Measurements from ENCODE around the gene GTF3A.

- no peak for TF ChIP-seq GATA2 (IDR thresholded peaks at IDR 0.05; ENCODE audit: low read depth, low read length)
- TF ChIP-seq GATA3 (IDR thresholded peaks at IDR 0.05; ENCODE audit: low read depth, low read length): no peak
Measured at GRCh38 chr13:27409013-27409412, 15.4 kb upstream of the GTF3A start.

Measured in SH-SY5Y (cell line).